GM12878 (cell line): ENCODE data around the gene BTNL8. TPM values are rescaled to one million over a fixed set of nuclear protein-coding genes. Genes with fewer than 3 reads are reported as not detected.

Source experiments
- ATAC-seq: fragments of 200-7000 bp; cut with Tn5 transposase; 3 replicates; pipeline ENCODE4 v1.9.1; 2020; ENCODE audit warnings: mild to moderate bottlenecking, moderate library complexity
- BruUV-seq: library from RNA; stranded (reverse); fragments of 400-500 nt; replicated peaks from 2 replicates; lab custom pipeline; 2021; lab: Mats Ljungman, UMichigan
- CTCF ChIA-PET: fragments of 300-600 bp; sonication (Branson Sonifier 250); formaldehyde crosslinking; extraction: SDS; loops from one replicate; lab custom pipeline; 2021; ENCODE audit warnings: inconsistent platforms; lab: Yijun Ruan, JAX
- POLR2A ChIA-PET: fragments of 350-600 bp; formaldehyde crosslinking; extraction: SDS; loops from one replicate; lab custom pipeline; 2021; ENCODE audit warnings: inconsistent platforms; lab: Charles Lee
- RAD21 ChIA-PET: fragments of 300-600 bp; sonication (Branson Sonifier 250); formaldehyde crosslinking; loops from one replicate; lab custom pipeline; 2023; ENCODE audit warnings: antibody characterized with exemption; ENCODE audit not compliant: unreplicated experiment; lab: Charles Lee
- SMC1A ChIA-PET: fragments of 300-600 bp; sonication (Branson Sonifier 250); formaldehyde crosslinking; loops from one replicate; lab custom pipeline; 2023; ENCODE audit not compliant: unreplicated experiment, uncharacterized antibody; lab: Charles Lee
- DNase-seq: peaks from one replicate; pipeline ENCODE4 v3.0.0-alpha.2; 2011; ENCODE audit warnings: low read depth, low spot score
- FAIRE-seq: peaks from 3 replicates; lab custom pipeline; 2011; peaks lifted over from hg19 to GRCh38; lab: Jason Lieb, UNC
- H2AFZ ChIP-seq: 2 replicates; pipeline ENCODE4 v1.6.0; 2011; ENCODE audit warnings: low read depth, low read length, control low read depth; ENCODE audit not compliant: control insufficient read depth
- H3K27ac ChIP-seq: 2 replicates; pipeline ENCODE4 v1.5.1; 2011; ENCODE audit warnings: control low read depth; ENCODE audit not compliant: control insufficient read depth, insufficient read depth
- H3K27me3 ChIP-seq, 2 experiments: replicated peaks in 1 of 2; 2 replicates each; pipeline versions ENCODE4 v1.6.0 to v1.6.1; 2011; ENCODE audit warnings: low read length in 1 of 2; ENCODE audit not compliant: control insufficient read depth in 2 of 2, insufficient read depth in 2 of 2
- H3K36me3 ChIP-seq, 2 experiments: 2 replicates each; pipeline ENCODE4 v1.5.1; 2011; ENCODE audit warnings: low read length in 1 of 2; ENCODE audit not compliant: control insufficient read depth in 2 of 2, insufficient read depth in 2 of 2
- H3K4me1 ChIP-seq: 2 replicates; pipeline ENCODE4 v1.6.1; 2011; ENCODE audit warnings: mild to moderate bottlenecking, low read length, moderate library complexity, mixed read lengths; ENCODE audit not compliant: control insufficient read depth, insufficient read depth
- H3K4me2 ChIP-seq: 2 replicates; pipeline ENCODE4 v1.6.0; 2011; ENCODE audit warnings: control low read depth; ENCODE audit not compliant: control insufficient read depth, insufficient read depth
- H3K4me3 ChIP-seq: fragments of 200-600 bp; sonication (generic); 2 replicates; pipeline ENCODE4 v1.5.1; 2016
- H3K79me2 ChIP-seq: 2 replicates; pipeline ENCODE4 v1.6.0; 2011; ENCODE audit warnings: low read length; ENCODE audit not compliant: control insufficient read depth, insufficient read depth
- H3K9ac ChIP-seq: 2 replicates; pipeline ENCODE4 v1.8.0; 2011; ENCODE audit warnings: low read length, control low read depth, mixed read lengths; ENCODE audit not compliant: control insufficient read depth, insufficient read depth
- H3K9me3 ChIP-seq: replicated peaks from 3 replicates; pipeline ENCODE4 v1.5.1; 2011; ENCODE audit warnings: mild to moderate bottlenecking, low read length; ENCODE audit not compliant: control insufficient read depth, insufficient read depth
- H4K20me1 ChIP-seq: 2 replicates; pipeline ENCODE4 v1.6.0; 2011; ENCODE audit not compliant: control insufficient read depth, insufficient read depth
- ATF7 ChIP-seq: fragments of 450-650 bp; IDR thresholded peaks from 2 replicates; pipeline ENCODE4 v1.6.1; 2016; ENCODE audit warnings: low read depth, mild to moderate bottlenecking
- BACH1 ChIP-seq: fragments of 450-650 bp; IDR thresholded peaks from 2 replicates; pipeline ENCODE4 v1.6.1; 2017; ENCODE audit warnings: mild to moderate bottlenecking, borderline replicate concordance
- FOXK2 ChIP-seq: fragments of 450-650 bp; IDR thresholded peaks from 2 replicates; pipeline ENCODE4 v1.6.1; 2017; ENCODE audit warnings: mild to moderate bottlenecking, moderate library complexity
- RAD21 ChIP-seq: IDR thresholded peaks from 2 replicates; pipeline ENCODE4 v1.6.1; 2011; ENCODE audit warnings: mild to moderate bottlenecking, low read depth, low read length, moderate library complexity; ENCODE audit not compliant: insufficient read depth
- STAT1 ChIP-seq: fragments of 450-650 bp; conservative IDR thresholded peaks from 2 replicates; pipeline ENCODE4 v1.6.1; 2014; ENCODE audit warnings: antibody characterized with exemption, mild to moderate bottlenecking
- SUZ12 ChIP-seq: fragments of 200-600 bp; sonication (generic); IDR thresholded peaks from one replicate; pipeline ENCODE4 v1.6.1; 2018; ENCODE audit warnings: antibody characterized with exemption, mild to moderate bottlenecking; ENCODE audit not compliant: unreplicated experiment
- ZBED1 ChIP-seq: IDR thresholded peaks from 2 replicates; pipeline ENCODE4 v1.6.1; 2016; ENCODE audit warnings: borderline replicate concordance
- WGBS: methylation state at CpG from one replicate; pipeline ENCODE4 v1.1.6; 2016; ENCODE audit warnings: low lambda C conversion rate; ENCODE audit not compliant: insufficient replicate concordance, insufficient coverage; ENCODE audit errors: missing lambda C conversion rate; 5-methylcytosine and 5-hydroxymethylcytosine counted together
- in situ Hi-C: fragments of 300-500 bp; cut with MboI; formaldehyde crosslinking; loops from 9 replicates; pipeline ENCODE4 v1.14.3; 2018; ENCODE audit warnings: mixed read lengths
- intact Hi-C: fragments of 100-400 bp; cut with micrococcal nuclease; formaldehyde crosslinking; loops from one replicate; pipeline ENCODE4 v1.14.2; 2022; ENCODE audit not compliant: unreplicated experiment
- polyA plus RNA-seq, 11 experiments: library from polyadenylated mRNA; depleted of rRNA in 4 of 11; unstranded in 6 of 11; stranded (reverse) in 5 of 11; fragments of >200 nt; fragmentation: Nextera tagmentation in 4 of 11; fragmentation: Illumina TruSeq in 1 of 11; extraction: Ambion mirVana in 4 of 11; extraction: Trizol in 1 of 11; gene quantifications; 1 replicate in 1 of 11; 2 replicates in 10 of 11; pipeline versions ENCODE4 v1.2.1 to v1.2.3, GENCODE V29; 2011 to 2016; ENCODE audit warnings: inconsistent platforms in 2 of 11, missing spikeins in 2 of 11, low read depth in 1 of 11
- total RNA-seq, 4 experiments: library from RNA; depleted of rRNA in 3 of 4; stranded (reverse); fragments of >200 nt in 3 of 4; fragmentation: Illumina TruSeq in 1 of 4; extraction: Trizol in 1 of 4; gene quantifications; 2 replicates each; pipeline versions ENCODE4 v1.2.1 to v1.2.3, GENCODE V29; 2013 to 2021
- TF ChIP-seq, protein P1 (sequence below), 3 experiments: IDR thresholded peaks in 2 of 3; conservative IDR thresholded peaks in 1 of 3; 2 replicates each; pipeline ENCODE4 v1.5.1; 2011; ENCODE audit warnings: low read depth in 3 of 3, low read length in 3 of 3, mild to moderate bottlenecking in 3 of 3, control low read depth in 2 of 3, moderate library complexity in 2 of 3, inconsistent platforms in 1 of 3, mixed read lengths in 1 of 3; ENCODE audit not compliant: control insufficient read depth in 2 of 3, insufficient read depth in 1 of 3; ENCODE audit errors: extremely low read depth in 1 of 3

BTNL8 gene
- total and polyA plus RNA-seq, 10 of the 15 experiments (the other 5 are each of a cell fraction or from before 2014, with no cell fraction given): 0.13 to 3.4 (median 0.26) TPM; not detected in 2

DNA sequence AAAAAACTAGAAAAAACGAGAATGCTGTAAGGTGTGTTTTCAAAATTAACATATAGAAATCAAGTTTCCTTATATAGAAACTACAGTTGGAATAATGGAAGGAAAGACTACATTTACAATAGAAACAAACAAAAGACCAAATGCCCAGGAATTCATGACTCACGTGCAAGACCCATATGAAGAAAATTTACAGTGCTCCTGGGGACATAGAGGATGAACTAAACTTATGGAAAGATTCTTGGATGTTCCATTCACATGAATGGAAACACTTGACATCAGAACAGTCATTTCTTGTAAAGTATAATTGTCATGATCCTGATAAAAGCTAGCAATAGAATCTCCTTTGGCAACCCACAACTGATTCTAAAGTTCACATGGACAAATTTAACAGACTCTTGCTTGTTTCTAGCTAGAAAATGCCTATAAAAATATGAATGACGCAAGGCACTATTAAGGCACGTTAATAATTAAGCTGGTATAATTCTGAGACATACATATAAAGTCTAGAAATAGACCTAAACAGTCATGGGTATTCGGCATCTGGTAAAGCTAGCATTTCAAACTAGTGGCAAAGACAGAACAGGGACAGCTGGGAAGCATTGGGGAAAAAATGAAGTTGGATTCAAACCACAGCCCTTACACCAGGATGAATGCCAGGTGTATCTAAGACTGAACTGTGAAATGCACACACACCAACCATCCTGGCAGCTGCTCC lies 32.8 kb upstream of the BTNL8 start:
- Histone ChIP-seq H3K4me3 (no peak overlapping the region), H3K27ac (no peak overlapping the region), H4K20me1 (no peaks in the 10 kb centered on the region), H3K9ac (no peak overlapping the region), H3K79me2 (no peaks in the 10 kb centered on the region), H3K9me3 (no peaks in the 10 kb centered on the region), H3K36me3 (no peaks in the 10 kb centered on the region), H3K4me2 (no peak overlapping the region), H3K27me3 (no peaks in the 10 kb centered on the region), H2AFZ (no peak overlapping the region), H3K4me1 (peaks cover 11% of the 10 kb centered on the region; the same call in 1 of the 2 replicates)
- CTCF ChIA-PET: interaction anchor here (0.7 to 4.9 kb wide), 10 partner anchors 29 to 595 kb away, joined by 3 to 50 read pairs (median 3); no protein-coding TSS in a partner anchor
- SMC1A ChIA-PET: interaction anchor here (0.9 to 2.7 kb wide), 7 partner anchors 35 to 291 kb away, joined by 3 to 13 read pairs (median 4); partner anchors contain the start of gene BTNL9
- RAD21 ChIA-PET: interaction anchor here (1.2 to 1.9 kb wide), 2 partner anchors 63 to 291 kb away, joined by 3 to 4 read pairs; no protein-coding TSS in a partner anchor
- no peak for ATAC-seq
- no peak for FAIRE-seq
- BruUV-seq: no TSS peak
- DNase-seq: no peak
- whole genome bisulfite sequencing: 68% methylated on average over 5 of the region's 5 CpGs
- POLR2A ChIA-PET: interaction anchor here (1.1 kb wide), 1 partner anchor 63 kb away, joined by 4 read pairs; no protein-coding TSS in a partner anchor
- intact Hi-C loops: loop anchor here (5.0 to 10.0 kb wide), 2 partner anchors 186 to 219 kb away; no protein-coding TSS in a partner anchor
- in situ Hi-C loops: no loop called here
- TF ChIP-seq, protein P1, sequence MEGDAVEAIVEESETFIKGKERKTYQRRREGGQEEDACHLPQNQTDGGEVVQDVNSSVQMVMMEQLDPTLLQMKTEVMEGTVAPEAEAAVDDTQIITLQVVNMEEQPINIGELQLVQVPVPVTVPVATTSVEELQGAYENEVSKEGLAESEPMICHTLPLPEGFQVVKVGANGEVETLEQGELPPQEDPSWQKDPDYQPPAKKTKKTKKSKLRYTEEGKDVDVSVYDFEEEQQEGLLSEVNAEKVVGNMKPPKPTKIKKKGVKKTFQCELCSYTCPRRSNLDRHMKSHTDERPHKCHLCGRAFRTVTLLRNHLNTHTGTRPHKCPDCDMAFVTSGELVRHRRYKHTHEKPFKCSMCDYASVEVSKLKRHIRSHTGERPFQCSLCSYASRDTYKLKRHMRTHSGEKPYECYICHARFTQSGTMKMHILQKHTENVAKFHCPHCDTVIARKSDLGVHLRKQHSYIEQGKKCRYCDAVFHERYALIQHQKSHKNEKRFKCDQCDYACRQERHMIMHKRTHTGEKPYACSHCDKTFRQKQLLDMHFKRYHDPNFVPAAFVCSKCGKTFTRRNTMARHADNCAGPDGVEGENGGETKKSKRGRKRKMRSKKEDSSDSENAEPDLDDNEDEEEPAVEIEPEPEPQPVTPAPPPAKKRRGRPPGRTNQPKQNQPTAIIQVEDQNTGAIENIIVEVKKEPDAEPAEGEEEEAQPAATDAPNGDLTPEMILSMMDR (IDR thresholded peaks at IDR 0.05 in 2 of 3, conservative IDR thresholded peaks at IDR 0.05 in 1 of 3; ENCODE audit: control insufficient read depth in 2 of 3, extremely low read depth in 1 of 3, insufficient read depth in 1 of 3, low read depth in 3 of 3, low read length in 3 of 3): no peak
- TF ChIP-seq ATF7: no peak
- TF ChIP-seq STAT1: no peak
- no peak for TF ChIP-seq BACH1
- TF ChIP-seq ZBED1: no peak
- TF ChIP-seq FOXK2: no peak
- TF ChIP-seq SUZ12: no peak
- TF ChIP-seq RAD21: no peak
